ENCODE measurements around the gene CCNY. TPM values are rescaled to one million over a fixed set of nuclear protein-coding genes. Genes with fewer than 3 reads are reported as not detected.

The CCNY gene
- total RNA-seq, 2 experiments from 2014 or later = 62.5 to 62.8 TPM

- ChIA-PET CTCF (interaction anchor here (0.8 kb wide), 1 partner anchor 49 kb away, joined by 4 read pairs; no protein-coding TSS in a partner anchor), POLR2A (no interaction called here)
These were observed 126.2 kb downstream of the CCNY start for GRCh38 chr10:35462491-35462934.

- POLR2A ChIA-PET = no interaction called here
- CTCF ChIA-PET = interaction anchor here (0.5 kb wide), 1 partner anchor 23 kb away, joined by 4 read pairs; no protein-coding TSS in a partner anchor
These were observed 127.0 kb downstream of the CCNY start for GRCh38 chr10:35463105-35463867.

- CTCF ChIA-PET = no interaction called here
These were observed 127.6 kb downstream of the CCNY start for GRCh38 chr10:35463878-35464277.

GRCh38 chr10:35464825-35465456 lies 128.6 kb downstream of the CCNY start:
- CTCF ChIA-PET = interaction anchor here (1.1 kb wide), 1 partner anchor 10 kb away, joined by 3 read pairs; no protein-coding TSS in a partner anchor
- POLR2A ChIA-PET = no interaction called here

More at GRCh38 chr10:35463878-35464277, 127.6 kb downstream of the CCNY start:
- POLR2A ChIA-PET = no interaction called here

- ChIA-PET CTCF (interaction anchor here (0.6 to 1.1 kb wide), 2 partner anchors 11 to 944 kb away, joined by 3 to 4 read pairs; no protein-coding TSS in a partner anchor), POLR2A (no interaction called here)
These were observed 129.4 kb downstream of the CCNY start for GRCh38 chr10:35465673-35466072.

GRCh38 chr10:35466170-35466569 lies 129.9 kb downstream of the CCNY start:
- CTCF ChIA-PET = interaction anchor here (0.6 kb wide), 1 partner anchor 944 kb away, joined by 4 read pairs; no protein-coding TSS in a partner anchor
- POLR2A ChIA-PET = no interaction called here

GRCh38 chr10:35466661-35467060 lies 130.4 kb downstream of the CCNY start:
- ChIA-PET CTCF (no interaction called here), POLR2A (no interaction called here)

- CTCF ChIA-PET = no interaction called here
- POLR2A ChIA-PET = no interaction called here
These were observed 130.9 kb downstream of the CCNY start for GRCh38 chr10:35467186-35467585.

- ChIA-PET CTCF (no interaction called here), POLR2A (no interaction called here)
These were observed 134.1 kb downstream of the CCNY start for GRCh38 chr10:35470248-35470924.

GRCh38 chr10:35470925-35471315 lies 134.6 kb downstream of the CCNY start:
- CTCF ChIA-PET = no interaction called here
- POLR2A ChIA-PET = no interaction called here

- ChIA-PET POLR2A (no interaction called here), CTCF (interaction anchor here (0.6 kb wide), 1 partner anchor 1040 kb away, joined by 3 read pairs; no protein-coding TSS in a partner anchor)
These were observed 135.1 kb downstream of the CCNY start for GRCh38 chr10:35471435-35471834.

- CTCF ChIA-PET = interaction anchor here (0.6 kb wide), 1 partner anchor 222 kb away, joined by 3 read pairs; no protein-coding TSS in a partner anchor
- POLR2A ChIA-PET = interaction anchor here (0.6 kb wide), 1 partner anchor 376 kb away, joined by 3 read pairs; no protein-coding TSS in a partner anchor
These were observed 143.8 kb downstream of the CCNY start for GRCh38 chr10:35480142-35480541.

GRCh38 chr10:35481413-35481812 lies 145.1 kb downstream of the CCNY start:
- ChIA-PET CTCF (no interaction called here), POLR2A (no interaction called here)

- CTCF ChIA-PET = interaction anchor here (0.7 kb wide), 1 partner anchor 119 kb away, joined by 7 read pairs; the partner anchor contains the start of gene GJD4
- POLR2A ChIA-PET = no interaction called here
These were observed 150.1 kb downstream of the CCNY start for GRCh38 chr10:35486297-35486990.

GRCh38 chr10:35487336-35488034 lies 151.2 kb downstream of the CCNY start:
- ChIA-PET POLR2A (no interaction called here), CTCF (no interaction called here)

GRCh38 chr10:35488228-35488627 lies 151.9 kb downstream of the CCNY start:
- ChIA-PET CTCF (no interaction called here), POLR2A (no interaction called here)

GRCh38 chr10:35492386-35493195 lies 156.3 kb downstream of the CCNY start:
- ChIA-PET POLR2A (no interaction called here), CTCF (no interaction called here)

All from activated CD8-positive, alpha-beta memory T cell treated with anti-CD3 and anti-CD28 coated beads for 36 hours (primary cell).